Activated CD4-positive, alpha-beta T cell treated with anti-CD3 and anti-CD28 coated beads, Interleukin-2, Interleukin-6, amounts not matched to agents 100 ng/mL and 50 ng/mL, durations not matched to agents 16 hours and 8 hours (primary cell): ENCODE measurements around the gene RNF121.

ENCODE experiments used
- DNase-seq: peaks from one replicate; pipeline ENCODE4 v3.0.0-alpha.2; 2020

Gene RNF121

GRCh38 chr11:72039856-72040401 is 111.1 kb downstream of the RNF121 start:
- no peak for DNase-seq

GRCh38 chr11:72040491-72041363 is 111.9 kb downstream of the RNF121 start:
- DNase-seq: peak; percentile 65

- DNase-seq: peak; percentile 21
Measured at GRCh38 chr11:72041364-72042063, 112.7 kb downstream of the RNF121 start.

GRCh38 chr11:72042064-72042745 is 113.4 kb downstream of the RNF121 start:
- no peak for DNase-seq

- DNase-seq: no peak
Measured at GRCh38 chr11:72045849-72046248, 117.0 kb downstream of the RNF121 start.
